HepG2 (cell line): ENCODE measurements around the gene NAV2. TPM values are rescaled to one million over a fixed set of nuclear protein-coding genes. Genes with fewer than 3 reads are reported as not detected.
A peak's percentile ranks its signal among the peaks of the same experiment; 100 is the strongest.

Experiments
- AKAP8 ChIP-seq: sonication (generic); formaldehyde crosslinking; IDR thresholded peaks from 2 replicates; pipeline ENCODE4 v1.5.1; 2020; ENCODE audit warnings: mild to moderate bottlenecking, missing genetic modification reagents
- ATF6 ChIP-seq: sonication (generic); formaldehyde crosslinking; conservative IDR thresholded peaks from 2 replicates; pipeline ENCODE4 v1.4.0; 2020; ENCODE audit warnings: missing genetic modification reagents
- BRF2 ChIP-seq: sonication (generic); formaldehyde crosslinking; IDR thresholded peaks from 2 replicates; pipeline ENCODE4 v1.8.1; 2022; ENCODE audit warnings: mild to moderate bottlenecking, missing genetic modification reagents
- CREB1 ChIP-seq, 2 experiments: fragments of 450-650 bp in 1 of 2; IDR thresholded peaks; 2 replicates each; pipeline ENCODE4 v1.6.1; 2016 to 2017; ENCODE audit warnings: control low read depth in 1 of 2, mild to moderate bottlenecking in 1 of 2, missing compliant biosample characterization in 1 of 2, missing genetic modification characterization in 1 of 2
- CREBL2 ChIP-seq: sonication (generic); formaldehyde crosslinking; IDR thresholded peaks from 2 replicates; pipeline ENCODE4 v1.8.1; 2023; ENCODE audit warnings: missing genetic modification reagents, mild to moderate bottlenecking, borderline replicate concordance
- ELK4 ChIP-seq: sonication (generic); formaldehyde crosslinking; IDR thresholded peaks from 2 replicates; pipeline ENCODE4 v1.9.0; 2021; ENCODE audit warnings: missing genetic modification reagents, borderline replicate concordance
- FOXK2 ChIP-seq: fragments of 450-650 bp; IDR thresholded peaks from 2 replicates; pipeline ENCODE4 v1.6.1; 2016
- MXD3 ChIP-seq: IDR thresholded peaks from 2 replicates; pipeline ENCODE4 v1.6.1; 2016; ENCODE audit warnings: mild to moderate bottlenecking, missing biosample characterization, missing genetic modification reagents
- NFYB ChIP-seq: sonication (generic); formaldehyde crosslinking; IDR thresholded peaks from 2 replicates; pipeline ENCODE4 v1.4.0; 2020; ENCODE audit warnings: missing genetic modification reagents
- NR3C1 ChIP-seq: sonication (generic); formaldehyde crosslinking; IDR thresholded peaks from 2 replicates; pipeline ENCODE4 v1.4.0; 2020; ENCODE audit warnings: missing genetic modification reagents
- PAWR ChIP-seq: sonication (generic); formaldehyde crosslinking; IDR thresholded peaks from 2 replicates; pipeline ENCODE4 v1.4.0; 2020; ENCODE audit warnings: missing genetic modification reagents, mild to moderate bottlenecking, borderline replicate concordance
- POGZ ChIP-seq: sonication (generic); formaldehyde crosslinking; IDR thresholded peaks from 2 replicates; pipeline ENCODE4 v1.4.0; 2020; ENCODE audit warnings: mild to moderate bottlenecking, missing genetic modification reagents
- SAP130 ChIP-seq: IDR thresholded peaks from 2 replicates; pipeline ENCODE4 v1.6.1; 2016; ENCODE audit warnings: low read depth
- SOX5 ChIP-seq: IDR thresholded peaks from 2 replicates; pipeline ENCODE4 v1.6.1; 2016; ENCODE audit warnings: borderline replicate concordance
- TBX2 ChIP-seq: sonication (generic); formaldehyde crosslinking; IDR thresholded peaks from 2 replicates; pipeline ENCODE4 v1.5.0; 2020; ENCODE audit warnings: missing genetic modification reagents, mild to moderate bottlenecking, borderline replicate concordance
- ZNF260 ChIP-seq: sonication (generic); formaldehyde crosslinking; IDR thresholded peaks from 2 replicates; pipeline ENCODE4 v1.4.0; 2020; ENCODE audit warnings: missing genetic modification reagents, low read depth, mild to moderate bottlenecking, borderline replicate concordance
- ZNF275 ChIP-seq: sonication (generic); formaldehyde crosslinking; IDR thresholded peaks from 2 replicates; pipeline ENCODE4 v1.8.0; 2022; ENCODE audit warnings: missing genetic modification reagents, mild to moderate bottlenecking, inconsistent platforms, borderline replicate concordance
- ZNF441 ChIP-seq: sonication (generic); formaldehyde crosslinking; IDR thresholded peaks from 2 replicates; pipeline ENCODE4 v1.7.0; 2021; ENCODE audit warnings: missing genetic modification reagents, borderline replicate concordance
- ZNF558 ChIP-seq: sonication (generic); formaldehyde crosslinking; IDR thresholded peaks from 2 replicates; pipeline ENCODE4 v1.9.0; 2022; ENCODE audit warnings: mild to moderate bottlenecking, missing genetic modification reagents, borderline replicate concordance
- ZZZ3 ChIP-seq: sonication (generic); formaldehyde crosslinking; IDR thresholded peaks from 2 replicates; pipeline ENCODE4 v1.4.0; 2020; ENCODE audit warnings: missing genetic modification reagents, mild to moderate bottlenecking, borderline replicate concordance
- polyA plus RNA-seq, 8 experiments: library from polyadenylated mRNA; depleted of rRNA in 3 of 8; stranded (reverse) in 7 of 8; unstranded in 1 of 8; fragments of >200 nt; fragmentation: Illumina TruSeq in 4 of 8; extraction: Trizol in 4 of 8; gene quantifications; 2 replicates each; pipeline versions ENCODE4 v1.2.1 to v1.2.3, GENCODE V29; 2011 to 2016; ENCODE audit warnings: low read depth in 4 of 8, missing spikeins in 1 of 8, mixed read lengths in 1 of 8; ENCODE audit not compliant: insufficient read depth in 1 of 8
- total RNA-seq, 5 experiments: library from RNA; depleted of rRNA; stranded (reverse); fragments of >200 nt; fragmentation: Illumina TruSeq; extraction: Trizol; gene quantifications; 2 replicates each; pipeline ENCODE4 v1.2.3, GENCODE V29; 2016; ENCODE audit warnings: low read depth in 1 of 5

NAV2 gene
- total and polyA plus RNA-seq, 2 of the 13 experiments (the other 11 are each of a cell fraction or from before 2014, with no cell fraction given) = 9.3 to 34.6 TPM

- TF ChIP-seq ZNF558 (CRISPR knock-in tag) (no peak), SAP130 (CRISPR knock-in tag) (peak; percentile 80), NR3C1 (no peak), PAWR (CRISPR knock-in tag) (no peak), TBX2 (CRISPR knock-in tag) (peak; percentile 69; the same call in 1 of the 2 replicates), POGZ (0 out of 2 replicates have a peak, but pooled peaks have one; percentile 60), ZNF260 (no peak), FOXK2 (no peak), ZNF275 (CRISPR knock-in tag) (no peak), ELK4 (CRISPR knock-in tag) (no peak), ATF6 (CRISPR knock-in tag) (no peak), BRF2 (no peak), NFYB (CRISPR knock-in tag) (no peak), MXD3 (CRISPR knock-in tag) (no peak), CREB1 (IDR thresholded peaks at IDR 0.05) (0 out of 2 replicates have a peak, but pooled peaks have one; percentile 10), CREB1 (CRISPR knock-in tag; IDR thresholded peaks at IDR 0.05) (peak; percentile 69), AKAP8 (CRISPR knock-in tag) (no peak), ZZZ3 (CRISPR knock-in tag) (no peak), SOX5 (CRISPR knock-in tag) (peak; percentile 72; the same call in 1 of the 2 replicates), CREBL2 (CRISPR knock-in tag) (no peak), ZNF441 (CRISPR knock-in tag) (no peak)
Measured at GRCh38 chr11:19953909-19954308, 241.3 kb downstream of the NAV2 start (continued).
